Stimulated activated CD8-positive, alpha-beta memory T cell treated with anti-CD3 and anti-CD28 coated beads, Interleukin-12 subunit alpha, Interleukin-12 subunit beta, amount 100 ng/mL, for 24 hours (primary cell): ENCODE results near the gene C3orf70.

Experiments
- DNase-seq: peaks from one replicate; pipeline ENCODE4 v3.0.0-alpha.2; 2020; ENCODE audit errors: extremely low read depth

The C3orf70 gene

DNA sequence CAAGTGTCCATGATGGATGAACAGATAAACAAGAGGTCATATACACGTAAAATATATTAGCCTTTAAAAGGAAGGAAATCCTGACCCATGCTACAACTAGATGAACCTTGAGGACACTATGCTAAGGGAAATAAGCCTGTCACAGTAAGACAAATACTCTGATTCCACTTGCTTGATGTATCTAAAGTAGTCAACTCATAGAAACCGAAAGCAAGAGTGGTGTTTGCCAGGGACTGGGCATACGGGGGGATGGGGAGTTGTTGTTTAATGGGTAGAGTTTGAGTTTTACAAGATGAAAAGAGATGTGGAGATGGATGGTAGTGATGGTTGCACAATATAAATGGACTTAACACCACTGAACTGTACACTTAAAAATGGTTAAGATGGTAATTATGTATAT lies 65.4 kb downstream of the C3orf70 start:
- DNase-seq, result no peak

GRCh38 chr3:185084901-185085300 lies 68.0 kb downstream of the C3orf70 start:
- DNase-seq, result no peak

DNA sequence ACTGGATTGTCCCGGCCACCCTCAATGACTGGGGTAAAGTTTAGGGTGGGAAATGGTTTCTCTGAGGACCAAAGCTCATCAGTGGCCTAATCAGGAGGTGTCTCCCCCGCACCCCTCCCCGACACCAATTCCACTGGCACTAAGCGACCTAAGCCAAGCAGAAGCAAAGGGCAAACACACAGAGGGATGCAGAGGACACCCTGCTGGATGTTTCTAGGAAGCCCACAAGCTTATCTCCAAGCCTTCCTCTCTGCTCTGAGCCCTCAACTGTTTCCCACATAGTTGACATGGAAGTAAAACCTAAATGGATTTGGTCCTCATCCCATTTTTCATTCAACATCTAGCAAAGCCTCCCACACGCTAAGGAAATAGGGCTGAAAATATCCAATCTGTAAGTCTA lies 68.5 kb downstream of the C3orf70 start:
- DNase-seq, result no peak

- DNase-seq, result no peak
These were observed 70.0 kb downstream of the C3orf70 start for GRCh38 chr3:185082829-185083228.

DNA sequence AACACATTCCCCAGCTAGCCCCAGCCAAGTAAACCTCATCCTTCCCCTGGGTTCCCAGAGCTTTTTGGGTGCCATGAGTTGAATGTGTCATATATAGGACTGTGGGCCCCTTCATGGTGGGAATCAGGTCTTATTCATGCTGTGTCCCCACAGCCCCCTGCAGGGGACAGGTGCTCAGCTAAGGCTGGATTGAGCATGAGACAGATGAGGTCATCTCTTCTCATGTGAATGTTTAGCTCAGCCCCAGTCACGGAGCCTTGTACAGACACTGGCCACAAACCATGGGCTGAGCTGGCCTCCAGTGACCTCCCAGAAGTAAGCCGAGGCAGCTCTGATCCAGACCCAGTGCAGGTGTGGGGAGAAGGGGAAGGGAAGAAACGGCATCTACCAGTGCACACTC lies 70.7 kb downstream of the C3orf70 start:
- no peak for DNase-seq

DNA sequence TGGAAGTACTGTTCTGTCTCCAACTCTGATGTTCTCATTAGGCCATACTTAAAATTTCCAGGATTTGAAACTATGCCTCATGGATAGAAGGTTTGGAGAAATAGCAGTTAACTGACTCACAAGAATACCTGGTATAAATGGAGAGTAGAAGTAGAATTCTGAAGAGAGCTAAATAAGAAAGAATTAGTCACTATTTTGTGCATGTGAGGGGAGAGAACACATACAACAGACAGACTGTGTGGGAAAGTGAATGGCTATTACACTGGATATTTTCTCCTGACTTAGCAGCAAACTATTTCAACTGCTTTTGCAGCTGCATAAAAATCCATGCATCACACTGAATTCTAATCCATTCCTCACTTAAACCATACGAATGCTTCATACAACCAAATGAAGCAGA lies 71.3 kb downstream of the C3orf70 start:
- DNase-seq, result no peak

DNA sequence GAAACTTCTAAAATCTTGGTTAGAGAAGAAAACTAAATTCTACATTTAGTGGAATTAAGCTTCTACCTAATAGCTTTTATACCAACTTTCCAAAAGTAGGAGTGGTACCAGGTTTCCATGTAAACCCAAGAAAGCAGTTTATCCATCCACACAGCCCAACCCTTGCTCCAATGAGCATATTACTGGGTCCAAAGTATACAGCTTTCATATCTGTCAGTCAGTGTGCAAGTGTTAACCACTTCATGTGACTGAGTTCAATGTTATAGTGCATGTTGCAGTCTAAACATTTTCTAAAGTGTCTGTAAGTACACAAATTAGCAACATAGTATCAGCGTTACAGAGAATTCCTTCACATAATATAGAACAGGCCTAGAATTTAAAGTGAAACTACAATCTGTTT lies 73.2 kb downstream of the C3orf70 start:
- no peak for DNase-seq

DNA sequence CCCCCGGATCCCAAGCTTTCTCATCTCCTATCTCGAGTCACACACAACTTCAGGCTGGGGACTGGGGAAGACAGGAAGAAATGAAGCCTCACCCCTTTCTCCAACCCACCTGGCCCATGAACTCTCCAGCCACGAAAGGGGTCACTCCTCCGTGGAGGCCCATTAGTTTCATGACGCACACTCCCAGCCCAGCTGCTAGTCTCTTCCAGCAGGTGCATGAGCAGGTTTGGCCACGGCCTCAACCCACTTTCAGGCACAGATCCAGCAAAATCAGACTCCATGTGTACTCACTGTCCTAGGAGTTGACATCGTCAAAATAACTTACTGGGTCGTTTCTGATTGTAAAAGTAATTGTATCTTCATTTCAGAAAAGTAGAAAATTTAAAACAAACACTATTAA lies 76.6 kb downstream of the C3orf70 start:
- DNase-seq, result no peak

DNA sequence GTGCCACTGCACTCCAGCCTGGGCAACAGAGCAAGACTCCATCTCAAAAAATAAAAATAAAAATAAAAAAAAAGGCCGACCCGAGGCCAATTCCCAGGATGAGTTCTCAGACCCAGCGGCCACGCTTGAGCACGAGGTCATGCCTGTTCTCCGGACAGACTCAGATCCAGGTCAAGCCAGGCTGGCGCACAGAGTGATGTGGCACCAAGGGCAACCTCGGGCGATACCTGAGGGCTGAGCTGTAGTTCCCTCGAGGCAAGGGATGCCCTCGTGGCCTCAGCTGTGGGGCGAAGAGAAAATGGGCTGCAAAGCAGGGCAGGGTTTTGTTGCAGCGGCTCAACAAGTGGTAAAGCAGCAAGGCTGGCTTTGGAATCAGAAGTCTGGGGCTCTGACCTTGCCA lies 77.3 kb downstream of the C3orf70 start:
- DNase-seq, result no peak

DNA sequence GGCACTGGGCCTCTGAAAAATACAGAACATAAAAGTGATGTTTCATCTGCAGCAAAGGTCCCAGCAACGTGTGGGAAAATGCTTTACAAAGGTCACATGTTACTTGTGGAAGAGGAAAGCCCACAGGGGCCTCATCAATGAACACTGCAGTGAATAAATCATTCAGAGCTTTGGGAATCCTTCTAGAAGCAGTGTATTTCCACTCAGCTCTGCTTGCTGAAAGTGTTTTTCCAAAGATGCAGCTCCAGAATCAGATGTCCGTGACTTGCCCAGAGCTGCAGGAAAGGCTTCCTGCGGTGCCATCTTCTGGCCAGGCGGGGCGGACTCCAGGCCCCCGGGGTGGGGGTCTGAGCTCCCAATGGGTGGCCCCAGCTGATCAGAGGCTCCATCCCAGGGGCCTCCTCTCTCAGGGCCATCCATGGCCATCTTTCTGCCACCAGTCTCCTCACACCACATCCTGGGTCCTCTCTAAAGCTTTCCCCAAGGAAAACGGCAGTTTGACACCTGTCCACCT lies 81.5 kb downstream of the C3orf70 start:
- no peak for DNase-seq

DNA sequence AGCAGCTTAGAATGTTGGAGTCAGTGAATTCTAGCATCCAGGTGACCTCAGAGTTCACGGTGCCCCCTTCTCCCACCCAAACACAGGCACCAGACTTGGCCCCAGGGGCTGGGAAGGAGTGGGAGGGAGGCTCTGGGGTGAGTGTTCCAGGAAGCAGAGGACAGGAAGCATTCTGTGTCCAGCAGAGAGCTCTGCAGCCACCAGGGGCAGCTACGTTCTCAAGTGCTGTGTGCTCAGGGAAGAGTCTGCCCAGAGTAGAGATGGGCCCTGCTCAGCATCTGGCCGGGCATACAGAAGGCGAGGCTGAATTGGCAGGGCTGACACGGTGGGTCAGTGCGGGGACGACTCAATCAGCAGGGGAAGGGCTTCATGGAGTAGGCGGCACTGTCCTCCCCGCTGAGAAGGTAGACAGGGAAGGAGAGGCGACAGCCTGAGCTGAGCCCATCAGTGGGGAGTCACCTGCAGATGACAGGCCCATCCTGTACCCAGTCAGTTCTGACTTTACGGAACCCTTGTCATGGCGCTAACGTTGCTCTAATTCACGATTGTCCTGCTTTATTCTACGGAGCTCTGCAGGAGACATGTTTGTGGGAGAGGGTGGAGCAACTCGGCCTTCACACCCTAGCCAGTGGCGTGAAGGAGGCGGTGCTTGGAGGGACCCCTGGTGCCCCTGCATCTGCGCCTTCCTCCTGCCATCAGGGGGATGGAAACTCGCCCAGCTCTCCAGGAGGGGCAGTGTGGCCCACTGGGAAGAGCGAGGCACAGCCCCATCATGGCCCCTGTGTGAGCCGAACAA lies 82.2 kb downstream of the C3orf70 start:
- no peak for DNase-seq

DNA sequence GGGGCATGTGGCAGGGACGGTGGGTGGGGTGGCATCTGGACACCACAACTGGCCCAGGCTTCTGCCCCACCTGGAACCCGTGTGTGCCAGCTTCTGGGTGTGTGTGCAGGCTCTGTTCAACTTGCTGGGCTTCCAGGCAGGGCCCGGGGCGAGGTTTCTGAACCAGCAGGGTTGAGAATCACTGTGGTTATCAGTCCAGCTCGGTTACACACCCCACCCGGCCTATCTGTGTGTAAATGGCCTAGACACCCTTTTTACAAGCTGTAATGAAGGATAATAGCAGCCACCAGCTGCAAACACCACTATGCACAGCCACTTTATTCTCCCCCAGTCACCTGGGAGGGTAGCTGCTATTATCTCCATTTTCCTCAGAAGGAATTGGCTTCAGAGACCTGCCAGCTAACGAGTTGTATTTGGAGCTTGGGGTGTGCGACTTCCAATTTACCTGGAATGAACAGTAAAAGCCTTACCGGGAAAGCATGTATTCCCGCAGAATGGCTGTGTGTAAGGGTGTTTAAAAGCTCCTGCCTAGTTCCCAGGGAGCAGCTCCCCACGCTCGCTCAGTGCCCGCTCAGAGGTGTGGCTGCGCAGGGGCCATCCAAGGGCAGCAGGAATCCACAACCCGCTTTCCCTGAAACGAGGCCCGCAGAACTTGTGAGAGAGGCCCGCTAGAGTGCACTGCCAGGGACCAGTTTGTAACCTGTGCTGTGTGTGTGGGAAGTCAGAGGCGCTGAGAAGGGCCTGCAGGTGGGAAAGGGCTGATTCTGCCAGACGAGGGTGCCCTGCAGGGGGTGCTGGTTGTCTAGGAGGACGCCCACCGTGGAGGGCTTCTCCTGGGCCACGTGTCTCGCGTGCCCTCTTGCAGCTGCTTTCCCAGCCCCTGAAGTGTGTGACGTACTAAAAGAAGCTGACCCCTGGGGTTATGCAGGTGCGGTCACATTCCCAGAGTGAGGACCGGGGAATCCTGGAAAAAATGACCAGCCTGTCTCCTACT lies 83.5 kb downstream of the C3orf70 start:
- no peak for DNase-seq

GRCh38 chr3:185067173-185067572 lies 85.7 kb downstream of the C3orf70 start:
- no peak for DNase-seq

- no peak for DNase-seq
These were observed 86.6 kb downstream of the C3orf70 start for GRCh38 chr3:185066251-185066650.

DNA sequence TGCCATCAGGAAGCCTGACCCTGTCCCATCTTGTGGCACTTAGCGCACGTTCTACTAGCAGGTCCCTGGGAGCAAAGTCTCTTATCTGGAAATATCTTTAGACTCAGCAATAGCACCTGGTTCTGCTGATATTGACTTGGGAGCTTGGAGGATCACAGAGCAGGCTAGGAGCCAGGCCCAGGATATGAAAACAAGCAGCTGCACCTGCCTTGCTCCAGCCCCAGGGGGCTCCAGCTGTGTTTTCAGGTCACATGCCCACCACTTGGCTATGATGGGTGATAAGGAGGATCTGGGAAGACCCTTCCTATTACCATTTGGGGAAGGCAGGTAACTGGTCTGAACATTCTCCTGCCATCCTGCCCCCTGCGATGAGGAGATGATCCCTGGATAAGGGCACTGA lies 87.8 kb downstream of the C3orf70 start:
- DNase-seq, result no peak

GRCh38 chr3:185063431-185063830 lies 89.4 kb downstream of the C3orf70 start:
- DNase-seq, result no peak

DNA sequence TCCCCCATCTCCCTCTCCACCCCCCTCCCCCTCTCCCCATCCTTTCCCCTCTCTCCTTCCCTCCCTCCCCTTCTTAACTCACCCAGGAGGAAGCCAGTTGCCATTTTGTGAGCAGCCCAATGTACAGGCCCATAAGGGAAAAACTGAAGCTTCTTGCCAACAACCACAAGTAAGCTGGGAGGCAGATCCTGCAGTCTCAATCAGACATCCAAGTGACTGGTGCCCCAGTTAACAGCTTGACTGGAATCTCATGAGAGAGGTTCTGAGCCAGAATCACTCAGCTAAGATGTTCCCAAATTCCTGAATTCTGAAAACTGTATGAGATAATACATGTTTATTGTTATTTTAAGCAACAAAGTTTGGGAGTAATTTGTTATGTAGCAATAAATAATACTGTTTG lies 90.7 kb downstream of the C3orf70 start:
- no peak for DNase-seq

- DNase-seq, result no peak
These were observed 92.2 kb downstream of the C3orf70 start for GRCh38 chr3:185060655-185061054.

- DNase-seq, result no peak
These were observed 93.1 kb downstream of the C3orf70 start for GRCh38 chr3:185059766-185060165.

GRCh38 chr3:185058796-185059195 lies 94.1 kb downstream of the C3orf70 start:
- DNase-seq, result no peak

DNA sequence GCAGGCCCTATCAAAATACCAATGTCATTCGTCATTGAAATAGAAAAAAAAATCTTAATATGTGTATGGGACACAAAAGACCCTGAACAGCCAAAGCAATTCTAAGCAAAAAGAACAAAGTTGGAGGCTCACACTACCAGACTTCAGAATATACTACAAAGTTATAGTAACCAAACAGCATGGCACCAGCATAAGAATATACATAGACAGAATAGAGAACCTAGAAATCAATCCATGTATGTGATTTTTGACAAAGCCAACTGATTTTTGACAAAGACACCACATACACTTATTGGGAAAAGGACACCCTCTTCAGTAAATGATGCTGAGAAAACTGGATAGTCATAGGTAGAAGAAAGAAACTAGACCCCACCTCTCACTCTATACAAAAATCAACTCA lies 95.0 kb downstream of the C3orf70 start:
- DNase-seq, result no peak

DNA sequence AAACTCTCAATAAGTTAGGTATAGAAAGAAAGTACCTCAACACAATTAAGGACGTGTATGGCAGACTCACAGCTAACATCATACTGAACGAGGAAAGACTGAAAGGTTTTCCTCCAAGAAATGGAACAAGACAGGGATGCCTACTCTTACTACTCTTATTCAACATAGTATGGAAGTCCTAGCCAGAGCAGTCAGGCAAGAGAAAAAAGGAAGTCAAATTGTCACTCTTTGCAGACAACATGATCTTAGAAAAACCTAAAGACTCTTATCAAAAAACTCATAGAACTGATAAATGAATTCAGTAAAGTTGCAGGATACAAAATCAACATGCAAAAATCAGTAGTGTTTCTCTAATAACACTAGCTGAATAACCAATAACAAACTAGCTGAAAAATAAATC lies 96.0 kb downstream of the C3orf70 start:
- DNase-seq, result no peak

GRCh38 chr3:185052631-185053030 lies 100.2 kb downstream of the C3orf70 start:
- no peak for DNase-seq
